OCI-LY7 (cell line): ENCODE results near the gene SUDS3. TPM values are rescaled to one million over a fixed set of nuclear protein-coding genes. Genes with fewer than 3 reads are reported as not detected.

Experiments
- BruUV-seq: library from RNA; stranded (reverse); fragments of 400-500 nt; replicated peaks from 2 replicates; lab custom pipeline; 2021; lab: Mats Ljungman, UMichigan
- CTCF ChIA-PET: fragments of 300-600 bp; sonication (Branson Sonifier 250); formaldehyde crosslinking; loops from one replicate; lab custom pipeline; 2022; ENCODE audit warnings: antibody characterized with exemption; ENCODE audit not compliant: unreplicated experiment; lab: Charles Lee
- POLR2A ChIA-PET: fragments of 300-600 bp; sonication (Branson Sonifier 250); formaldehyde crosslinking; loops from one replicate; lab custom pipeline; 2022; ENCODE audit warnings: antibody characterized with exemption; lab: Charles Lee
- DNase-seq: peaks from one replicate; pipeline ENCODE4 v3.0.0-alpha.2; 2015; ENCODE audit warnings: low spot score
- H2AFZ ChIP-seq: fragments of 200-600 bp; sonication (generic), shearing (Covaris generic); 2 replicates; pipeline ENCODE4 v1.6.1; 2014; ENCODE audit warnings: mild to moderate bottlenecking, antibody characterized with exemption, low read length, moderate library complexity
- H3K27ac ChIP-seq: fragments of 200-600 bp; sonication (generic); 2 replicates; pipeline ENCODE4 v1.5.1; 2014; ENCODE audit warnings: mixed run types, low read depth, mild to moderate bottlenecking, moderate library complexity, low read length, inconsistent platforms; ENCODE audit not compliant: poor library complexity, severe bottlenecking
- H3K36me3 ChIP-seq: fragments of 200-600 bp; sonication (generic); 2 replicates; pipeline ENCODE4 v1.6.1; 2014; ENCODE audit warnings: mild to moderate bottlenecking, antibody characterized with exemption, low read length, moderate library complexity, mixed read lengths; ENCODE audit not compliant: insufficient read depth
- H3K4me1 ChIP-seq: fragments of 200-600 bp; sonication (generic); 2 replicates; pipeline ENCODE4 v1.5.1; 2014; ENCODE audit warnings: mild to moderate bottlenecking, low read length; ENCODE audit not compliant: insufficient read depth, poor library complexity, severe bottlenecking
- H3K4me2 ChIP-seq: fragments of 200-600 bp; sonication (generic); 2 replicates; pipeline ENCODE4 v1.6.1; 2014; ENCODE audit warnings: mild to moderate bottlenecking, low read length
- H3K4me3 ChIP-seq: fragments of 200-600 bp; sonication (generic); 2 replicates; pipeline ENCODE4 v1.5.1; 2014; ENCODE audit warnings: mild to moderate bottlenecking, low read depth, low read length; ENCODE audit not compliant: poor library complexity, severe bottlenecking
- H3K79me2 ChIP-seq: fragments of 200-600 bp; sonication (generic); 2 replicates; pipeline ENCODE4 v1.6.1; 2016; ENCODE audit warnings: low read depth, mild to moderate bottlenecking, low read length, moderate library complexity, mixed read lengths; ENCODE audit not compliant: insufficient read depth
- H3K9me2 ChIP-seq: fragments of 200-600 bp; sonication (generic); 2 replicates; pipeline ENCODE4 v1.6.1; 2016; ENCODE audit warnings: mild to moderate bottlenecking, low read length, mixed read lengths; ENCODE audit not compliant: insufficient read depth
- H3K9me3 ChIP-seq: fragments of 200-600 bp; sonication (generic); 2 replicates; pipeline ENCODE4 v1.6.1; 2014; ENCODE audit warnings: mild to moderate bottlenecking, mixed run types, low read length, mixed read lengths
- H4K20me1 ChIP-seq: fragments of 200-600 bp; sonication (generic); 2 replicates; pipeline ENCODE4 v1.6.1; 2014; ENCODE audit warnings: mild to moderate bottlenecking, antibody characterized with exemption, low read length, moderate library complexity, mixed read lengths; ENCODE audit not compliant: insufficient read depth
- EZH2phosphoT487 ChIP-seq: fragments of 200-600 bp; sonication (generic); IDR thresholded peaks from 2 replicates; pipeline ENCODE4 v1.6.1; 2018; ENCODE audit warnings: low read depth, borderline replicate concordance, mild to moderate bottlenecking, mixed run types, antibody characterized with exemption, low read length, moderate library complexity, mixed read lengths
- intact Hi-C: fragments of 100-400 bp; cut with micrococcal nuclease; formaldehyde crosslinking; loops from one replicate; pipeline ENCODE4 v1.10.0; 2022; ENCODE audit not compliant: unreplicated experiment
- total RNA-seq, 2 experiments: library from RNA; depleted of rRNA in 1 of 2; stranded (reverse); fragments of >200 nt in 1 of 2; shearing (Covaris generic) in 1 of 2; gene quantifications; 2 replicates each; pipeline ENCODE4 v1.2.3, GENCODE V29; 2014 to 2022
- TF ChIP-seq, protein P1 (sequence below): fragments of 200-600 bp; sonication (generic); conservative IDR thresholded peaks from 2 replicates; pipeline ENCODE4 v1.5.1; 2014; ENCODE audit warnings: mild to moderate bottlenecking, antibody characterized with exemption, low read length, moderate library complexity, mixed read lengths

The SUDS3 gene
- total RNA-seq, 2 experiments from 2014 or later = 34.4 to 39.1 TPM

DNA sequence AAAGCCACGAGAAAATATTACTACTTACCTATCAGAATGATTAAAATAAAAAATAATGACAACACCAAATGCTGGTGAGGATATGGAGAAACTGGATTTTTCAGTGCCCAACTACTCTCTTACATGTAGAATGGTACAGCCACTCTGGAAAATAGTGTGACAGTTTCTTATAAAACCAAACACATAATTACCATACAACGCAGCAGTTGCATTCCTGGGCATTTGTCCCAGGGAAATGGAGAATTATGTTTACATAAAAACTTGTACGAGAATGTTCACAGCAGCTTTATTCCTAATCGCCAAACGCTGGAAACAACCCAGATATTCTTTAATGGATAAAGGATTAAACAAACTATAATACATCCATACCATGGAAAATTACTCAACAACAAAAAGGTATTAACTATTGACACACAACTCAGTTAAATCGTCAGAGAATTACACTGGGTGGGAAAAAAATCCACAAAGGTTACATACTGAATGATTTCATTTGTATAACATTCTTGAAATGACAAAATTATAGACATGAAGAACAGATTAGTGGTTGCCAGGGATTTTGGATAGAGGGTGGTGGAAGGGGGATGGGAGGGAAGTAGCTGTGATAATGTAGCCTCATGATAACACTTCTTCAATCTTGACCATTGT is 39.0 kb upstream of the SUDS3 start:
- H3K4me1 ChIP-seq = no peaks in the 10 kb centered on the region
- no peak overlapping the region for H3K27ac ChIP-seq
- H2AFZ ChIP-seq = no peak overlapping the region
- no peak overlapping the region for H3K4me2 ChIP-seq
- intact Hi-C loops = no loop called here
- H3K36me3 ChIP-seq = peaks cover 11% of the 10 kb centered on the region
- H3K4me3 ChIP-seq = no peak overlapping the region
- H4K20me1 ChIP-seq = 0 out of 2 replicates have a peak, but pooled peaks cover 3% of the 10 kb centered on the region
- no TSS peak for BruUV-seq
- no peaks in the 10 kb centered on the region for H3K9me3 ChIP-seq
- POLR2A ChIA-PET = interaction anchor here (1.4 kb wide), 1 partner anchor 9 kb away, joined by 4 read pairs; no protein-coding TSS in a partner anchor
- DNase-seq = no peak
- no peak for TF ChIP-seq EZH2phosphoT487
- H3K79me2 ChIP-seq = peaks cover 41% of the 10 kb centered on the region; the same call in 1 of the 2 replicates
- CTCF ChIA-PET = no interaction called here
- no peaks in the 10 kb centered on the region for H3K9me2 ChIP-seq

DNA sequence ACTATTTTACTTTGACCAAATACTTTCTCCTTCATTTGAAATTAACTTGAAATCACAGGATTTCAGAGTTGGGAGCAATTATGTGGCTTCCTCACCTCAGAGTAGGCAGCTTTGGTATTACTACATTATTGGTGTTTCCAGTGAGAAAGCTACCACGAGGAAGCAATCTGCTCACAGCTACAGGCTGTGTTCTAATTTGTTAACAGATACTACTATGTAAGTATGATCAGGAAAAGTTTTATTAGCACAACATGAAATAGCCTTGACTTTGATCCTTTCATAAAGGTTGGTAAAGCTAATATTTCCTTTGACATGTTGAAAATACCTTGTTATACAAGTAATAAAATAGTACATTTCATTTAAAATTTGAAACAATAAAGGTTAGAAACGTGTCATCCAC is 34.3 kb upstream of the SUDS3 start:
- ChIA-PET CTCF (no interaction called here), POLR2A (interaction anchor here (0.6 kb wide), 1 partner anchor 1202 kb away, joined by 3 read pairs; no protein-coding TSS in a partner anchor)
- Histone ChIP-seq H3K4me2 (no peak overlapping the region), H3K27ac (no peak overlapping the region), H4K20me1 (peaks cover 13% of the 10 kb centered on the region; the same call in 1 of the 2 replicates), H3K4me1 (peaks cover 23% of the 10 kb centered on the region), H3K79me2 (peaks cover 63% of the 10 kb centered on the region; the same call in 1 of the 2 replicates), H3K36me3 (no peaks in the 10 kb centered on the region; the same call in 1 of the 2 replicates), H3K9me2 (no peaks in the 10 kb centered on the region), H3K9me3 (no peaks in the 10 kb centered on the region), H3K4me3 (no peak overlapping the region), H2AFZ (no peak overlapping the region)
- no TSS peak for BruUV-seq
- TF ChIP-seq, protein P1, sequence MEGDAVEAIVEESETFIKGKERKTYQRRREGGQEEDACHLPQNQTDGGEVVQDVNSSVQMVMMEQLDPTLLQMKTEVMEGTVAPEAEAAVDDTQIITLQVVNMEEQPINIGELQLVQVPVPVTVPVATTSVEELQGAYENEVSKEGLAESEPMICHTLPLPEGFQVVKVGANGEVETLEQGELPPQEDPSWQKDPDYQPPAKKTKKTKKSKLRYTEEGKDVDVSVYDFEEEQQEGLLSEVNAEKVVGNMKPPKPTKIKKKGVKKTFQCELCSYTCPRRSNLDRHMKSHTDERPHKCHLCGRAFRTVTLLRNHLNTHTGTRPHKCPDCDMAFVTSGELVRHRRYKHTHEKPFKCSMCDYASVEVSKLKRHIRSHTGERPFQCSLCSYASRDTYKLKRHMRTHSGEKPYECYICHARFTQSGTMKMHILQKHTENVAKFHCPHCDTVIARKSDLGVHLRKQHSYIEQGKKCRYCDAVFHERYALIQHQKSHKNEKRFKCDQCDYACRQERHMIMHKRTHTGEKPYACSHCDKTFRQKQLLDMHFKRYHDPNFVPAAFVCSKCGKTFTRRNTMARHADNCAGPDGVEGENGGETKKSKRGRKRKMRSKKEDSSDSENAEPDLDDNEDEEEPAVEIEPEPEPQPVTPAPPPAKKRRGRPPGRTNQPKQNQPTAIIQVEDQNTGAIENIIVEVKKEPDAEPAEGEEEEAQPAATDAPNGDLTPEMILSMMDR = no peak
- no peak for TF ChIP-seq EZH2phosphoT487
- DNase-seq = no peak
- intact Hi-C loops = no loop called here

DNA sequence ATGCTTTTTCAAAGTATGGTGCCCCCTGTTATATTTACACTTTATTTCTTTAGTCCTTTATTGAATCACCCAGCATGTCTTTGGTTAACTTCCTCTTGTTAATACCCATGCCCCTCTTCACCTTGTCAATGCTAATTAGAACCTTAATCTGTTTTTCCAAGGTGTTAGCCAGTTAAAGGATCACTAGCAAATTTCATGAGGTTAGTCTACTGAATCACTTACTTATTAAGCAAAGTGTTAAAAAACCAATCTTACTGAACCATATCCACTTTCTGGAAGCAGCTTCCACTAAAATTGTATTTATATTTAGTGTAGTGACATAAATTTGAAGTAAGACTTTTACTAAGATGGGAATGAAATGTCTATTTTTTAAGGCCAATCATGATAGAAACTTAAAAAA is 31.5 kb upstream of the SUDS3 start:
- Histone ChIP-seq H3K4me3 (no peak overlapping the region), H3K9me2 (no peaks in the 10 kb centered on the region), H3K27ac (no peak overlapping the region), H3K4me2 (no peak overlapping the region), H3K4me1 (peaks cover 27% of the 10 kb centered on the region), H3K79me2 (peaks cover 71% of the 10 kb centered on the region; the same call in 1 of the 2 replicates), H3K9me3 (no peaks in the 10 kb centered on the region), H2AFZ (no peak overlapping the region), H4K20me1 (peaks cover 14% of the 10 kb centered on the region; the same call in 1 of the 2 replicates), H3K36me3 (no peaks in the 10 kb centered on the region; the same call in 1 of the 2 replicates)
- BruUV-seq = no TSS peak
- ChIA-PET CTCF (no interaction called here), POLR2A (interaction anchor here (2.3 kb wide), 1 partner anchor 13 kb away, joined by 22 read pairs; no protein-coding TSS in a partner anchor)
- no peak for DNase-seq
- intact Hi-C loops = no loop called here
- TF ChIP-seq EZH2phosphoT487 = no peak
- TF ChIP-seq, protein P1 = no peak
